Measurements from ENCODE around the gene CCDC137.

CCDC137 gene

DNA sequence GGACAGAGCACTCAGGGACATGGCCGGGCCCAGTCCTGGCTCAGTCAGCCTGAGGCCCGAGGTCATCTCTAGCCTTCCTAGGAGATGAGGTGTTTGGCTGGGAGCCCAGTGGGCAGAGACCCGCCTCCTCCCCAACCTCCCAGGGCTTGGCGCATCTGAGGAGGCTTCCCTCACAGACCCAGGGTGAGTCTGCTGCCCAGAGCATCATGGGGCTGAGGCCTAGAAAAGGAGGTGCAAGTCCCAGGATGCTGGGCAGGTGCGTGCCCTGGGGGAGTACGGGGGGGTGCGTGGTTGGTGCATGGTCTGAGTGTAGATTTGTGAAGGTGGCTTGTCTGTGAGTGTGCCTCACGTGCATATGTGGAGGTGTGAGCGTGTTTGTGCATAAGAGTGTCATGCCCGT, 14.8 kb upstream of the CCDC137 start:
- DNase-seq (ENCODE audit: low spot score): no peak
- TF ChIP-seq, protein P1, sequence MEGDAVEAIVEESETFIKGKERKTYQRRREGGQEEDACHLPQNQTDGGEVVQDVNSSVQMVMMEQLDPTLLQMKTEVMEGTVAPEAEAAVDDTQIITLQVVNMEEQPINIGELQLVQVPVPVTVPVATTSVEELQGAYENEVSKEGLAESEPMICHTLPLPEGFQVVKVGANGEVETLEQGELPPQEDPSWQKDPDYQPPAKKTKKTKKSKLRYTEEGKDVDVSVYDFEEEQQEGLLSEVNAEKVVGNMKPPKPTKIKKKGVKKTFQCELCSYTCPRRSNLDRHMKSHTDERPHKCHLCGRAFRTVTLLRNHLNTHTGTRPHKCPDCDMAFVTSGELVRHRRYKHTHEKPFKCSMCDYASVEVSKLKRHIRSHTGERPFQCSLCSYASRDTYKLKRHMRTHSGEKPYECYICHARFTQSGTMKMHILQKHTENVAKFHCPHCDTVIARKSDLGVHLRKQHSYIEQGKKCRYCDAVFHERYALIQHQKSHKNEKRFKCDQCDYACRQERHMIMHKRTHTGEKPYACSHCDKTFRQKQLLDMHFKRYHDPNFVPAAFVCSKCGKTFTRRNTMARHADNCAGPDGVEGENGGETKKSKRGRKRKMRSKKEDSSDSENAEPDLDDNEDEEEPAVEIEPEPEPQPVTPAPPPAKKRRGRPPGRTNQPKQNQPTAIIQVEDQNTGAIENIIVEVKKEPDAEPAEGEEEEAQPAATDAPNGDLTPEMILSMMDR (IDR thresholded peaks at IDR 0.05; ENCODE audit: extremely low read depth, missing control alignments): no peak

DNA sequence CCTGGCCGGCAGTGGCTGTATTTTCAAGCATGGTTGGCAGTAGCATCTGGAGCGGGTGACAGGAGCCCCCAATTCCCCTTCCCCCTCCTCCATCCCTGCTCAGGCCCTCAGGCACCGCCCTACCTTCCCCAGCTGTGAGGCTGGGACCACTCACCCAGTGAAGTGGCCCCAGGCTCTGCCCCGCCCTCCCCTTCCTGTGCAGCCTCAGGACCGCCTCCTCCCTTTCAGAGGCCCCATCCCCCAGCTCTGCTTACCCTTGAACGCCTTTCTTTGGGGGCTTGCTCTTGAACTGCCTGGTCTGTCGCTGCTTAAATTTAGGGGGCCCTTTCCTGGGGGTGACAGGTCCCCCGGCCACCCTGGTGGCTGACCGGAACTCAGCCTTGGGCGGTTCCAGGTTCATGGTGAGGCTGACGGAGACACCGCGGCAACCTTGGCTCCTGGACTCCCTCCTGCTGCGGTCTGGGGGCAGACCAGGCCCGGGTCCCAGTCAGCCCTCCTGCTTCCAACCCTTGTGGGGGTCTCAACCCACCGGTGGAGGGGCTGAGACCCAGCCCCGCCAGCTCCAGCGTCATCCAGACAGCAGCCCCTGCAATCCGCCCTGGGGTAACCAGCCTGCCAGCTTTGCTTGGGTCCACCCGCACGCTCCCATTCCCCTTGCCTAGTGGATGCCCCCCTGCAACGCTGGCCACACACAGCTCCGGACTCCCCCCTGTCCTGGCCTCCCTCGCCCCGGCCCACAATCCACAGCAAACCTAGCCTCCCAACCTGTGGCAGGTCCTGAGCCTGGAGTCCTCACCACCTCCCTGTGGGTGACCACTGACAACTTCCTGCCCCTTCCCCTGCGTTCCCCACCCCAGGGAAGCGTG, 13.4 kb upstream of the CCDC137 start:
- TF ChIP-seq, protein P1 (IDR thresholded peaks at IDR 0.05; ENCODE audit: extremely low read depth, missing control alignments): no peak
- peak; percentile 78 for DNase-seq (ENCODE audit: low spot score)

DNA sequence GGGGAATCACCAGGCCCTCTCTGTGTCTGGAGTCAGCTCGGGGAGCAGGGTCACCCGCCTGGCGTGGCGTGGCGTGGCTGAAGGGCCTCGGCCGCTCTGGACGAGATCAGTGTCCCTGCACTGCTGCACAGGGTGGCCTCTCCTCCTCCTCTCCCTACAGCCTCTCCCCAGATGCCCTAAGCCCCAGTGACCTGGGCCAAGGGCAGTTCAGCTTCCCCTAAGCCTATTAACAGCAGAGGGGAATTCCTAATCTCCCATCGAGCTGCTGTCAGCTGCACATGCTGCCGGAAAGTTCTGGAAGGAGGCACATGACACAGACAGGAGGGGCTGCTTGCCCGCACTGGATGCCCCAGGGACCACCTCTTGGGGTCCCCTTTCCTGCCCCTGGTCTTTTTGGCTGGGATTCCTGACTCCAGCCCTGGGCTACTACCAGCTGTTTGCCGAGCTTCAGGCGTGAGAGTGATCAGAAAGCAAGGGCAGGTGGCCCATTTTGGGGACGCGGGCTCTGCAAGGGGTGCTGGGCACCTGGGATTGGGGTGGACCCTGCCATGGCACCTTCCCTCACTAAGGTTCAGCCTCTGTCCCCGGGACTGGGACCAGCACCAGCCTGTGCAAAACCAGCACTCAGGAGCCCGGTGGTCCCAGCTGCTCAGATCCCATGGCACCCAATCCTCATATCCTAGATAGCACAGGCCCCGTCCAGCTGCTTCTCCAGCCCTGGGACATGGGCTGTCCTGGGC, 11.0 kb upstream of the CCDC137 start:
- DNase-seq (ENCODE audit: low spot score): no peak
- TF ChIP-seq, protein P1 (IDR thresholded peaks at IDR 0.05; ENCODE audit: extremely low read depth, missing control alignments): no peak

DNA sequence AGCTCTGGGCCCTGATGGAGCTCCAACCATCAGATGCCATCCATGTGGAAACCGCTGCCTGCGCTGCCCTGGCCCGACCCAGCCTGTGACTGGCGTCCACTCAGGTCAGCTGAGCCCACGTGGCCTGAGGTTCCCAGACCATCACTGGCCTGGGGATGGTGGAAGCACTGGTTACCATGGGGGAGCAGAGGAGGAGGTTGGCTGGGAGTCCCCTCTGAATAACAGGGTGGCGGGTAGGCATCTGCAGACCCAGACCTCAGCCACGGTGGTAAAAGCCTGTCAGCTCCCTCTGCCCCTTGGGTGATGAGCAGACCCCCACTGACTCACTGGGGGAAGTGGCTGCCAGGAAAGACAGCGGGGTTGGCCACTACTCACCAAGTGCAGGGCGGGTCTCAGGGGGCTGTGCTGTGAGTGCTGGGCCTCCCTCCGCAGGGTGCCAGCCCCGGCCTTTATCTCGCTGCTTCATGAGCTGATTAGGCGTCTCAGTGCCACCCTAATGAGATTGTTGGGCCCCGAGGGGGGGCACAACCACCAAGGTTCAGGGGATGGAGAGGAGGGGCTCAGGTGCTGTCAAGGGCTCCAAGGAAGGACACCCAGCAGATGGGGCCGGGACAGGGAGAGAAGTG, 10.3 kb upstream of the CCDC137 start, which contains the start of gene PDE6G:
Gene PDE6G (minus strand): TSS at position 425 of the 626 bp plus-strand sequence. CDS start 3,237 bp downstream, outside the sequence.
- no peak for DNase-seq (ENCODE audit: low spot score)
- TF ChIP-seq, protein P1 (IDR thresholded peaks at IDR 0.05; ENCODE audit: extremely low read depth, missing control alignments): no peak

DNA sequence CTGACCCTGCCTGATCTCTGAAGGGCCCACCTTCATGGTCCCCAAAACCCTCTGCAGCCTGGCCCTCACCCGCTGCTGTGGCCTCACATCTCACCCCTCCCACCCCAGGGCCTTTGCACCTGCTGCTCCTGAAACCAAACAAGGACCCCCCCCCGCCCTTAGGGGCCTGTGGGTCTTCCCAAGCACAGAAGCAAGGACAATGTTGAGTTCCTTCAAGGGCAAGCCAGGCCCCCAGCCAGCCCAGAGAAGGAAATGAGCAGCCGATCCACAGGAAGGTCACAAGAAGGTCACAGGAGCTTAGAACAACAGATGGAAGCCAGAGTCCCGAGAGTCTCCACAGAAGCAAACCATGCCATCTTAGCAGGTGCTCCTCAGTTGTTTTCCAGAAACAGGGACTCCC, 9.7 kb upstream of the CCDC137 start:
- no peak for DNase-seq (ENCODE audit: low spot score)
- TF ChIP-seq, protein P1 (IDR thresholded peaks at IDR 0.05; ENCODE audit: extremely low read depth, missing control alignments): no peak

DNA sequence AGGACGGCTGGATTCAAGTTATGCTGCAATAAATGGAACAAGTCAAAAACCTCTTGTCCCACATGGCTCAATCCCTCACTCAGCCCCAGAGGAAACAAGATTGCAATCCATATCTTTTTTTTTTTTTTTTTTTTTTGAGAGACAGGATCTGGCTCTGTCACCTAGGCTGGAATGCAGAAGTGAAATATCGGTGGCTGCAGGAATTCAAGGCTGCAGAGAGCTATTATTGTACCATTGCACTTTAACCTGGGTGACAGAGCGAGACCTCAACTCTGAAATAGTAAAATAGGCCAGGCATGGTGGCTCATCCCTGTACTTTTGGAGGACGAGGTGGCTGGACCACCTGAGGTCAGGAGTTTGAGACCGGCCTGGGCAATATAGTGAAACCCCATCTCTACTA, 7.5 kb upstream of the CCDC137 start:
- no peak for DNase-seq (ENCODE audit: low spot score)

More for the DNA sequence above, 7.5 kb upstream of the CCDC137 start:
- TF ChIP-seq, protein P1 (IDR thresholded peaks at IDR 0.05; ENCODE audit: extremely low read depth, missing control alignments): no peak

All from GM20000 (cell line).